Breast epithelium (tissue), 3 donors: Measurements from ENCODE around the gene ZNF12.
"Not testable (repeated sequence)": the region's sequence is repeated elsewhere in the genome, so short reads cannot be mapped to it uniquely, and the experiment has no call there.

Experiments
- POLR2A ChIP-seq: fragments of 450-650 bp; IDR thresholded peaks from one replicate; pipeline ENCODE4 v1.6.1; 2016; ENCODE audit warnings: antibody characterized with exemption, mild to moderate bottlenecking, moderate library complexity
- TF ChIP-seq, protein P1 (sequence below), 3 donors: fragments of 450-650 bp; IDR thresholded peaks; one replicate each; pipeline ENCODE4 v1.5.1; 2016 to 2017; ENCODE audit warnings: antibody characterized with exemption in 3 of 3, mild to moderate bottlenecking in 3 of 3, moderate library complexity in 3 of 3

DNA sequence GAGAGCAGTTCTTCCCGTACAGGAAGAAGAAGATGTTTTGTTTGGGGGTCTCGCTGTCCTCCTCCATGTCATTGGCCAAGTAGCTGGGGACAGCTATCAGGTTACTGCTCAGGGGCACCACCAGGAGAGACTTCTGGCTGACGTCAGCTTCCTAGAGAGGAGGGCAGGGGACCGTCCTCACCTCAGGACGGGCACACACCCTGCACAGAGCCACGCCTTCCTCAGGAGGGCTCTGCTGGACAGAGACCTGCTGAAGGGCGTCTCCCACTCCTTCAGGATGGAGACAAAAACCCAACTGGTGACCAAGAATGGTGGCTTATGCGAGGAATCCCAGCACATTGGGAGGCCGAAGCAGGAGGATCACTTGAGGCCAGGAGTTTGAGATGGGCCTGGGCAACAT, 9.2 kb upstream of the ZNF12 start:
- TF ChIP-seq POLR2A = not testable (repeated sequence)
- TF ChIP-seq, protein P1, sequence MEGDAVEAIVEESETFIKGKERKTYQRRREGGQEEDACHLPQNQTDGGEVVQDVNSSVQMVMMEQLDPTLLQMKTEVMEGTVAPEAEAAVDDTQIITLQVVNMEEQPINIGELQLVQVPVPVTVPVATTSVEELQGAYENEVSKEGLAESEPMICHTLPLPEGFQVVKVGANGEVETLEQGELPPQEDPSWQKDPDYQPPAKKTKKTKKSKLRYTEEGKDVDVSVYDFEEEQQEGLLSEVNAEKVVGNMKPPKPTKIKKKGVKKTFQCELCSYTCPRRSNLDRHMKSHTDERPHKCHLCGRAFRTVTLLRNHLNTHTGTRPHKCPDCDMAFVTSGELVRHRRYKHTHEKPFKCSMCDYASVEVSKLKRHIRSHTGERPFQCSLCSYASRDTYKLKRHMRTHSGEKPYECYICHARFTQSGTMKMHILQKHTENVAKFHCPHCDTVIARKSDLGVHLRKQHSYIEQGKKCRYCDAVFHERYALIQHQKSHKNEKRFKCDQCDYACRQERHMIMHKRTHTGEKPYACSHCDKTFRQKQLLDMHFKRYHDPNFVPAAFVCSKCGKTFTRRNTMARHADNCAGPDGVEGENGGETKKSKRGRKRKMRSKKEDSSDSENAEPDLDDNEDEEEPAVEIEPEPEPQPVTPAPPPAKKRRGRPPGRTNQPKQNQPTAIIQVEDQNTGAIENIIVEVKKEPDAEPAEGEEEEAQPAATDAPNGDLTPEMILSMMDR (IDR thresholded peaks at IDR 0.05) = not testable (repeated sequence)
